K562 (cell line): ENCODE results near the gene RANBP3. TPM values are rescaled to one million over a fixed set of nuclear protein-coding genes. Genes with fewer than 3 reads are reported as not detected.
A peak's percentile ranks its signal among the peaks of the same experiment; 100 is the strongest.

Experiments
- ATAC-seq: fragments of 200-7000 bp; cut with Tn5 transposase; 3 replicates; pipeline ENCODE4 v1.9.1; 2020; ENCODE audit warnings: moderate library complexity
- BruUV-seq: library from RNA; stranded (reverse); fragments of 400-500 nt; replicated peaks from 2 replicates; lab custom pipeline; 2021; lab: Mats Ljungman, UMichigan
- CTCF ChIA-PET: fragments of 300-600 bp; formaldehyde crosslinking; extraction: SDS; loops from one replicate; lab custom pipeline; 2021; ENCODE audit warnings: low intra/inter-chr PET ratio; lab: Yijun Ruan, JAX
- POLR2A ChIA-PET: fragments of 300-600, 350-650 bp; sonication (Branson Sonifier 250); formaldehyde crosslinking; extraction: SDS; loops from one replicate; lab custom pipeline; 2021; ENCODE audit warnings: antibody characterized with exemption, inconsistent platforms; lab: Yijun Ruan, JAX
- DNase-seq, 4 experiments: peaks; one replicate each; pipeline versions ENCODE4 v3.0.0 to v3.0.0-alpha.2; 2011 to 2018; ENCODE audit warnings: low spot score in 3 of 4, mixed read lengths in 3 of 4; ENCODE audit errors: extremely low read depth in 1 of 4
- FAIRE-seq: peaks from 2 replicates; lab custom pipeline; 2011; peaks lifted over from hg19 to GRCh38; lab: Jason Lieb, UNC
- H2AFZ ChIP-seq: 2 replicates; pipeline ENCODE4 v1.6.0; 2011; ENCODE audit warnings: low read depth, low read length, control low read depth, inconsistent platforms
- H3K27ac ChIP-seq: fragments of 200-600 bp; 3 replicates; pipeline ENCODE4 v1.8.0; 2011; ENCODE audit warnings: low read depth, mild to moderate bottlenecking, control low read depth, inconsistent platforms, low read length, moderate library complexity, mixed read lengths; ENCODE audit errors: extremely low read depth
- H3K27me3 ChIP-seq, 2 experiments: fragments of 300-600 bp in 1 of 2; 2 replicates in 1 of 2; 3 replicates in 1 of 2; pipeline versions ENCODE4 v1.6.0 to v1.8.0; 2011; ENCODE audit warnings: inconsistent platforms in 2 of 2, low read length in 2 of 2, mild to moderate bottlenecking in 1 of 2, mixed read lengths in 1 of 2, moderate library complexity in 1 of 2; ENCODE audit not compliant: control insufficient read depth in 2 of 2, insufficient read depth in 2 of 2
- H3K36me3 ChIP-seq: fragments of 300-600 bp; 3 replicates; pipeline ENCODE4 v1.8.0; 2011; ENCODE audit warnings: mild to moderate bottlenecking, low read length, inconsistent platforms; ENCODE audit not compliant: control insufficient read depth, insufficient read depth
- H3K4me1 ChIP-seq, 2 experiments: fragments of 200-600 bp in 1 of 2; replicated peaks in 1 of 2; 2 replicates in 1 of 2; 3 replicates in 1 of 2; pipeline versions ENCODE4 v1.5.1 to v1.8.0; 2011; ENCODE audit warnings: inconsistent platforms in 2 of 2, low read length in 2 of 2, mild to moderate bottlenecking in 1 of 2, mixed read lengths in 1 of 2, moderate library complexity in 1 of 2; ENCODE audit not compliant: control insufficient read depth in 2 of 2, insufficient read depth in 2 of 2
- H3K4me2 ChIP-seq: 2 replicates; pipeline ENCODE4 v1.6.1; 2011; ENCODE audit warnings: low read length, control low read depth, inconsistent platforms, mixed read lengths; ENCODE audit not compliant: insufficient read depth
- H3K4me3 ChIP-seq: fragments of 200-600 bp; sonication (generic), shearing (Covaris generic); 2 replicates; pipeline ENCODE4 v1.5.1; 2016; ENCODE audit warnings: control low read depth, inconsistent platforms
- H3K79me2 ChIP-seq: fragments of 200-600 bp; 3 replicates; pipeline ENCODE4 v1.8.0; 2011; ENCODE audit warnings: low read length, inconsistent platforms; ENCODE audit not compliant: control insufficient read depth, insufficient read depth
- H3K9ac ChIP-seq, 2 experiments: 2 replicates each; pipeline versions ENCODE4 v1.6.0 to v1.6.1; 2011; ENCODE audit warnings: low read depth in 2 of 2, low read length in 2 of 2, control low read depth in 1 of 2, inconsistent platforms in 1 of 2, mild to moderate bottlenecking in 1 of 2, mixed read lengths in 1 of 2; ENCODE audit not compliant: insufficient read depth in 1 of 2
- H3K9me1 ChIP-seq: one replicate; pipeline ENCODE4 v1.6.0; 2011; ENCODE audit warnings: inconsistent platforms, mild to moderate bottlenecking, low read length, moderate library complexity; ENCODE audit not compliant: control insufficient read depth, insufficient read depth
- H3K9me3 ChIP-seq: replicated peaks from 2 replicates; pipeline ENCODE4 v1.5.1; 2011; ENCODE audit warnings: low read depth, low read length, inconsistent platforms; ENCODE audit not compliant: control insufficient read depth, insufficient read depth
- H4K20me1 ChIP-seq: replicated peaks from 2 replicates; pipeline ENCODE4 v1.6.1; 2011; ENCODE audit warnings: low read length, inconsistent platforms, mixed read lengths; ENCODE audit not compliant: control insufficient read depth, insufficient read depth
- CEBPZ ChIP-seq: fragments of 150-350 bp; IDR thresholded peaks from 2 replicates; pipeline ENCODE4 v1.6.1; 2014; ENCODE audit warnings: low read depth, mild to moderate bottlenecking, low read length, borderline replicate concordance
- CREB3 ChIP-seq: fragments of 450-650 bp; conservative IDR thresholded peaks from 2 replicates; pipeline ENCODE4 v1.6.1; 2016; ENCODE audit warnings: missing genetic modification characterization, low read depth, mild to moderate bottlenecking, missing compliant biosample characterization, moderate library complexity
- CSDE1 ChIP-seq, 2 experiments: fragments of 450-650 bp; IDR thresholded peaks; 2 replicates each; pipeline ENCODE4 v1.6.1; 2016; ENCODE audit warnings: mild to moderate bottlenecking in 1 of 2
- MLX ChIP-seq, 2 experiments: fragments of 450-650 bp in 1 of 2; sonication (generic) in 1 of 2; formaldehyde crosslinking; conservative IDR thresholded peaks; 2 replicates each; pipeline versions ENCODE4 v1.4.0 to v1.8.1; 2020 to 2022; ENCODE audit warnings: mild to moderate bottlenecking in 1 of 2, missing genetic modification reagents in 1 of 2
- MTA3 ChIP-seq: fragments of 450-650 bp; formaldehyde crosslinking; IDR thresholded peaks from 2 replicates; pipeline ENCODE4 v1.6.1; 2017; ENCODE audit warnings: mild to moderate bottlenecking, borderline replicate concordance
- ZNF277 ChIP-seq: fragments of 250-450 bp; sonication (Bioruptor Pico); IDR thresholded peaks from 2 replicates; pipeline ENCODE4 v1.8.0; 2022; ENCODE audit warnings: inconsistent platforms, mild to moderate bottlenecking, moderate library complexity, borderline replicate concordance
- WGBS: fragments of 100-300 bp; shearing (Covaris generic); methylation state at CpG from one replicate; pipeline ENCODE4 v1.1.6; 2016; ENCODE audit warnings: low coverage, mixed read lengths; ENCODE audit not compliant: insufficient coverage; ENCODE audit errors: missing lambda C conversion rate; 5-methylcytosine and 5-hydroxymethylcytosine counted together
- in situ Hi-C: fragments of 300-500 bp; cut with MboI; formaldehyde crosslinking; loops from 4 replicates; pipeline ENCODE4 v1.15.0; 2018; ENCODE audit warnings: inconsistent platforms, mixed read lengths
- intact Hi-C: fragments of 100-400 bp; cut with micrococcal nuclease; formaldehyde crosslinking; loops from 2 replicates; pipeline ENCODE4 v1.14.2; 2022
- polyA plus RNA-seq, 8 experiments: library from polyadenylated mRNA; depleted of rRNA in 4 of 8; stranded (reverse) in 5 of 8; unstranded in 3 of 8; fragments of >200 nt; fragmentation: Nextera tagmentation in 2 of 8; fragmentation: Illumina TruSeq in 1 of 8; extraction: Ambion mirVana in 2 of 8; extraction: Trizol in 1 of 8; gene quantifications; 2 replicates each; pipeline versions ENCODE4 v1.2.1 to v1.2.3, GENCODE V29; 2011 to 2014; ENCODE audit warnings: inconsistent platforms in 1 of 8, missing spikeins in 1 of 8
- total RNA-seq, 7 experiments: library from RNA; depleted of rRNA in 6 of 7; stranded (reverse); fragments of >200 nt in 6 of 7; fragmentation: Illumina TruSeq in 2 of 7; extraction: Trizol in 2 of 7; gene quantifications; 2 replicates each; pipeline versions ENCODE4 v1.2.1 to v1.2.3, GENCODE V29; 2011 to 2021; ENCODE audit warnings: low replicate concordance in 1 of 7

The RANBP3 gene
- total and polyA plus RNA-seq, 9 of the 15 experiments (the other 6 are each of a cell fraction or from before 2014, with no cell fraction given), result 0.90 to 95.1 (median 63.2) TPM

- TF ChIP-seq MLX (CRISPR knock-in tag; conservative IDR thresholded peaks at IDR 0.05) (no peak), MTA3 (no peak)
Observed at GRCh38 chr19:5973376-5973775, 4.6 kb downstream of the RANBP3 start (continued).

GRCh38 chr19:5972355-5972731, 5.6 kb downstream of the RANBP3 start:
- Histone ChIP-seq H3K9me3 (no peaks in the 10 kb centered on the region), H4K20me1 (peaks cover 40% of the 10 kb centered on the region), H3K36me3 (peaks cover 76% of the 10 kb centered on the region), H3K4me1 (peaks cover 36 to 38% of the 10 kb centered on the region in 2 experiments), H3K9ac (peak overlapping the region in 1 of 2 experiments; percentile 2; a peak in 1 of 4 replicates), H3K27ac (no peak overlapping the region), H3K4me3 (no peak overlapping the region), H2AFZ (no peak overlapping the region), H3K79me2 (peaks cover 100% of the 10 kb centered on the region), H3K4me2 (no peak overlapping the region), H3K9me1 (peaks cover 11% of the 10 kb centered on the region), H3K27me3 (no peaks in the 10 kb centered on the region)
- ChIA-PET CTCF (no interaction called here), POLR2A (interaction anchor here (0.6 to 0.9 kb wide), 3 partner anchors 13 to 46 kb away, joined by 3 read pairs; no protein-coding TSS in a partner anchor)
- DNase-seq (no peak), ATAC-seq (no peak), FAIRE-seq (no peak)
- 86% methylated on average over 9 of the region's 9 CpGs for whole genome bisulfite sequencing
- BruUV-seq, result no TSS peak
- intact Hi-C loops (no loop called here), in situ Hi-C loops (no loop called here)
- TF ChIP-seq CREB3, result no peak
- no peak for TF ChIP-seq ZNF277 (CRISPR knock-in tag)
- TF ChIP-seq CEBPZ, result no peak
- TF ChIP-seq CSDE1 (IDR thresholded peaks at IDR 0.05), result no peak
